Nephron (organoid): ENCODE measurements around the gene DIDO1.

Experiments
- H3K27ac Mint-ChIP-seq, 3 experiments: 2 replicates each; pipeline ENCODE4 v1.8.0; 2020; ENCODE audit warnings: mixed read lengths in 3 of 3, mild to moderate bottlenecking in 2 of 3, moderate library complexity in 1 of 3
- H3K27me3 Mint-ChIP-seq: 2 replicates; pipeline ENCODE4 v1.8.0; 2021; ENCODE audit warnings: low read depth, mild to moderate bottlenecking, moderate library complexity, mixed read lengths
- H3K36me3 Mint-ChIP-seq: 2 replicates; pipeline ENCODE4 v1.8.0; 2020; ENCODE audit warnings: low read depth, mixed read lengths
- H3K4me1 Mint-ChIP-seq: 2 replicates; pipeline ENCODE4 v1.8.0; 2020; ENCODE audit warnings: mixed read lengths
- H3K4me3 Mint-ChIP-seq, 3 experiments: 2 replicates each; pipeline ENCODE4 v1.8.0; 2020; ENCODE audit warnings: mild to moderate bottlenecking in 3 of 3, mixed read lengths in 3 of 3, moderate library complexity in 2 of 3
- H3K9me3 Mint-ChIP-seq: 2 replicates; pipeline ENCODE4 v1.8.0; 2020; ENCODE audit warnings: mixed read lengths
- TF ChIP-seq, protein P1 (sequence below), 3 experiments: fragments of 200-600 bp; sonication (generic); IDR thresholded peaks; one replicate each; pipeline ENCODE4 v1.5.0; 2021; ENCODE audit warnings: antibody characterized with exemption in 3 of 3; ENCODE audit not compliant: unreplicated experiment in 3 of 3

DIDO1 gene

DNA sequence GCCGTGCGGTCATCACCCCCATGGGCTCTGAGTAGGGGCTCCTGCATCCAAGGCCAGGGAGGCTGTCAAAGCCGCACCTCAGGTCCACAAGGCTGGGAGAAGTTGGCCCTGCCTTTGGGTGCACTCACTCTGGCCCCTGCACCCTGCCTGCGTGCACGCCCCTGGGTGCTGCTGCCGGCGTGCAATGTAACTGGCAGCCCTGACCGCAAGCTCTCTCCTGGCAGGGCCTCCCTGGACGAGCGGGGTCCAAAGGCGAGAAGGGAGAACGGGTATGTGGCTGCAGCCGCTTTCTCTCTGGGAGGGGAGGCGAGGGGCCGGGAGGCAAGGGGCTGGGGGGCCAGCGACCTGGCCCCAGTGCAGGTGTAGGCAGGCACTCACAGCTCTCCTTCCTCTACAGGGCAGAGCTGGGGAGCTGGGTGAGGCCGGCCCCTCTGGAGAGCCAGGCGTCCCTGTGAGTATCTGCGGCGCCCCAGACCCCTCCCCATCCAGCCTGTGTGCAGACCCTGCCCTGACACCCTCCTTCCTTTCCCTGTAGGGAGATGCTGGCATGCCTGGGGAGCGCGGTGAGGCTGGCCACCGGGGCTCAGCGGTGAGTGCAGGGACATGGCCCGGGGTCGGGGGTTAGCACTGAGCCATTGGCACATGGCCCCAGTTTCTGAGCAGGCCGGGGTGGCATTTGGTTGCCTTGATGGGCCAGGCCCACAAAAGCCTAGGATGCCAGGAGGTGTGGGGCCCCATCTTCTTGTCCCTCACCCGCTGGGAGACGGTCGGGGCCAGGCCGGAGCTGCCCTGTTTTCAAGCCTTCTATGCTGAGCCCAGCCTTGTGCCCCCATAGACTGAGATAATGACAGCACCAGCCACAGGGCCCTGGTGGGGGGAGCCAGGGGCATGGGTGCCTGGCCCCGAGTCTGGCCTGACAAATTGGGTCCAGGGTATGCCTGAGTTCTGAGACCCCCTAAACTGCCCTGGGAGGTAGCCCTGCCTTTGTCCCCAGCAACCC, 96.8 kb downstream of the DIDO1 start:
- TF ChIP-seq, protein P1, sequence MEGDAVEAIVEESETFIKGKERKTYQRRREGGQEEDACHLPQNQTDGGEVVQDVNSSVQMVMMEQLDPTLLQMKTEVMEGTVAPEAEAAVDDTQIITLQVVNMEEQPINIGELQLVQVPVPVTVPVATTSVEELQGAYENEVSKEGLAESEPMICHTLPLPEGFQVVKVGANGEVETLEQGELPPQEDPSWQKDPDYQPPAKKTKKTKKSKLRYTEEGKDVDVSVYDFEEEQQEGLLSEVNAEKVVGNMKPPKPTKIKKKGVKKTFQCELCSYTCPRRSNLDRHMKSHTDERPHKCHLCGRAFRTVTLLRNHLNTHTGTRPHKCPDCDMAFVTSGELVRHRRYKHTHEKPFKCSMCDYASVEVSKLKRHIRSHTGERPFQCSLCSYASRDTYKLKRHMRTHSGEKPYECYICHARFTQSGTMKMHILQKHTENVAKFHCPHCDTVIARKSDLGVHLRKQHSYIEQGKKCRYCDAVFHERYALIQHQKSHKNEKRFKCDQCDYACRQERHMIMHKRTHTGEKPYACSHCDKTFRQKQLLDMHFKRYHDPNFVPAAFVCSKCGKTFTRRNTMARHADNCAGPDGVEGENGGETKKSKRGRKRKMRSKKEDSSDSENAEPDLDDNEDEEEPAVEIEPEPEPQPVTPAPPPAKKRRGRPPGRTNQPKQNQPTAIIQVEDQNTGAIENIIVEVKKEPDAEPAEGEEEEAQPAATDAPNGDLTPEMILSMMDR (IDR thresholded peaks at IDR 0.05; ENCODE audit: unreplicated experiment in 3 of 3): no peak
- H3K27ac Mint-ChIP-seq: no peak overlapping the region

DNA sequence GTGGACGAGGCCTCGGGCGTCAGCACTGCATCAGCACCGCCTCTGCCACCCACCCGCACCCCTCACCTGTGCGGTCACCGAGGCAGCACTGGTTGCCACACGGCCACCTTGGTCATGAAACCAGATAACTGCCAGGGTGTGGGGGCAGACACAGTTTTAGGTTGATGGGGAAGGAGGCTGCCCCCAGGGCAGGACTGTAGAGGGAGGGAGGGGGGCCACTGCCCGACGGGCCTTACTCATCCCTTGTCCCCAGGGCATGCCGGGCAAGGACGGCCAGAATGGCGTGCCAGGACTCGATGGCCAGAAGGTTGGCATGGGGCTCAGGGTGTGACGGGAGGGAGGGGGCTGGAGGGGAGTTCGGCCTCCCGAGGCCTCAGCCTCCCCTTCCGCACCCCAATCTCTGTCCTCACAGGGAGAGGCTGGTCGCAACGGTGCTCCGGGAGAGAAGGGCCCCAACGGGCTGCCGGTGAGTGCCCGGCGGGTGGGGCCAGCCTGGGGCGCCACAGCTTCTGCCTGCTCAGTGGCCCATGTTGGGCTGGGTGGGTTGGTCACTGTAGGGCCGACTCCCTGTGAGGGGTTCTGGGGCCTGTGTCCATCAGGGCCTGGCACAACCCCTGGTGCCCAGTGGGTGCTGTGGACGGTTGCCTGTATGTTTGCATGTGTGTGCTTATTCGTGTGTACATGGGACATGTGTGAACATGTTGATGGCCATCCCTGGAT, 97.6 kb downstream of the DIDO1 start:
- no peaks in the 10 kb centered on the region for H3K9me3 Mint-ChIP-seq
- no peak overlapping the region for H3K4me3 Mint-ChIP-seq
- TF ChIP-seq, protein P1 (IDR thresholded peaks at IDR 0.05; ENCODE audit: unreplicated experiment in 3 of 3): no peak
- no peaks in the 10 kb centered on the region for H3K36me3 Mint-ChIP-seq
- no peak overlapping the region for H3K27ac Mint-ChIP-seq
- H3K4me1 Mint-ChIP-seq: peaks cover 11% of the 10 kb centered on the region
- no peaks in the 10 kb centered on the region for H3K27me3 Mint-ChIP-seq

More for the DNA sequence above, 96.8 kb downstream of the DIDO1 start:
- Mint-ChIP-seq H3K27me3 (no peaks in the 10 kb centered on the region), H3K4me1 (peaks cover 11% of the 10 kb centered on the region), H3K36me3 (no peaks in the 10 kb centered on the region), H3K9me3 (no peaks in the 10 kb centered on the region), H3K4me3 (no peak overlapping the region)

GRCh38 chr20:62828051-62828450, 98.3 kb downstream of the DIDO1 start:
- H3K27me3 Mint-ChIP-seq: no peaks in the 10 kb centered on the region
- H3K4me3 Mint-ChIP-seq: no peak overlapping the region
- no peak overlapping the region for H3K27ac Mint-ChIP-seq
- H3K36me3 Mint-ChIP-seq: no peaks in the 10 kb centered on the region
- TF ChIP-seq, protein P1 (IDR thresholded peaks at IDR 0.05; ENCODE audit: unreplicated experiment in 3 of 3): no peak
- H3K4me1 Mint-ChIP-seq: peaks cover 11% of the 10 kb centered on the region
- H3K9me3 Mint-ChIP-seq: no peaks in the 10 kb centered on the region
